K562 (cell line): Measurements from ENCODE around the gene PCED1B. TPM values are rescaled to one million over a fixed set of nuclear protein-coding genes. Genes with fewer than 3 reads are reported as not detected.

Source experiments
- CAMTA2 ChIP-seq: fragments of 250-450 bp; sonication (Bioruptor Pico); conservative IDR thresholded peaks from 2 replicates; pipeline ENCODE4 v1.5.1; 2022
- DPF2 ChIP-seq: fragments of 450-650 bp; IDR thresholded peaks from 2 replicates; pipeline ENCODE4 v1.6.1; 2016
- EHMT2 ChIP-seq: fragments of 450-650 bp; IDR thresholded peaks from 2 replicates; pipeline ENCODE4 v1.6.1; 2018; ENCODE audit warnings: antibody characterized with exemption
- ESRRB ChIP-seq: fragments of 250-450 bp; sonication (Bioruptor Pico); IDR thresholded peaks from 2 replicates; pipeline ENCODE4 v1.5.0; 2020; ENCODE audit warnings: mild to moderate bottlenecking, moderate library complexity, borderline replicate concordance
- ETV1 ChIP-seq: fragments of 450-650 bp; conservative IDR thresholded peaks from 2 replicates; pipeline ENCODE4 v1.6.1; 2016; ENCODE audit warnings: missing genetic modification characterization, control low read depth, low read depth, missing compliant biosample characterization
- FOXA3 ChIP-seq, 2 experiments: fragments of 450-650 bp in 1 of 2; sonication (generic) in 1 of 2; formaldehyde crosslinking; IDR thresholded peaks in 1 of 2; conservative IDR thresholded peaks in 1 of 2; 2 replicates each; pipeline versions ENCODE4 v1.4.0 to v1.8.0; 2020 to 2022; ENCODE audit warnings: mild to moderate bottlenecking in 2 of 2, missing genetic modification reagents in 1 of 2
- HLTF ChIP-seq: fragments of 450-650 bp; IDR thresholded peaks from 2 replicates; pipeline ENCODE4 v1.6.1; 2016
- KLF16 ChIP-seq: IDR thresholded peaks from 2 replicates; pipeline ENCODE4 v1.6.1; 2016; ENCODE audit warnings: antibody characterized with exemption
- L3MBTL2 ChIP-seq: fragments of 450-650 bp; IDR thresholded peaks from 2 replicates; pipeline ENCODE4 v1.6.1; 2016; ENCODE audit warnings: mild to moderate bottlenecking, moderate library complexity
- MAFF ChIP-seq: IDR thresholded peaks from 2 replicates; pipeline ENCODE4 v1.6.1; 2012; ENCODE audit warnings: low read length, improper control_type of control experiment
- NCOA1 ChIP-seq: fragments of 450-650 bp; IDR thresholded peaks from 2 replicates; pipeline ENCODE4 v1.6.1; 2016; ENCODE audit warnings: low read depth
- POLR2H ChIP-seq: IDR thresholded peaks from 2 replicates; pipeline ENCODE4 v1.6.1; 2016; ENCODE audit warnings: missing genetic modification characterization, low read depth, mild to moderate bottlenecking, control low read depth, missing compliant biosample characterization, moderate library complexity
- RAD21 ChIP-seq, 2 experiments: fragments of 250-450 bp in 1 of 2; fragments of 450-650 bp in 1 of 2; sonication (Bioruptor Pico) in 1 of 2; formaldehyde crosslinking in 1 of 2; IDR thresholded peaks in 1 of 2; conservative IDR thresholded peaks in 1 of 2; 2 replicates each; pipeline versions ENCODE4 v1.4.0 to v1.8.0; 2020 to 2022; ENCODE audit warnings: mild to moderate bottlenecking in 2 of 2, moderate library complexity in 1 of 2
- SMARCA4 ChIP-seq: fragments of 450-650 bp; IDR thresholded peaks from 2 replicates; pipeline ENCODE4 v1.6.1; 2016
- SRF ChIP-seq, 2 experiments: fragments of 250-450, 450-650 bp in 1 of 2; sonication (Bioruptor Pico) in 1 of 2; sonication (generic) in 1 of 2; formaldehyde crosslinking; IDR thresholded peaks; 2 replicates each; pipeline versions ENCODE4 v1.5.0 to v1.5.1; 2020 to 2022; ENCODE audit warnings: mild to moderate bottlenecking in 1 of 2, missing genetic modification reagents in 1 of 2
- TEAD4 ChIP-seq, 2 experiments: sonication (generic) in 1 of 2; formaldehyde crosslinking in 1 of 2; IDR thresholded peaks; 2 replicates each; pipeline versions ENCODE4 v1.6.1 to v1.8.0; 2012 to 2022; ENCODE audit warnings: borderline replicate concordance in 1 of 2, inconsistent platforms in 1 of 2, low read length in 1 of 2, mild to moderate bottlenecking in 1 of 2, missing genetic modification reagents in 1 of 2
- TSC22D4 ChIP-seq: fragments of 450-650 bp; IDR thresholded peaks from 2 replicates; pipeline ENCODE4 v1.6.1; 2016; ENCODE audit warnings: missing genetic modification characterization, missing biosample characterization, control low read depth
- ZNF121 ChIP-seq: sonication (generic); formaldehyde crosslinking; conservative IDR thresholded peaks from 2 replicates; pipeline ENCODE4 v1.8.0; 2022; ENCODE audit warnings: missing genetic modification reagents
- polyA plus RNA-seq, 8 experiments: library from polyadenylated mRNA; depleted of rRNA in 4 of 8; stranded (reverse) in 5 of 8; unstranded in 3 of 8; fragments of >200 nt; fragmentation: Nextera tagmentation in 2 of 8; fragmentation: Illumina TruSeq in 1 of 8; extraction: Ambion mirVana in 2 of 8; extraction: Trizol in 1 of 8; gene quantifications; 2 replicates each; pipeline versions ENCODE4 v1.2.1 to v1.2.3, GENCODE V29; 2011 to 2014; ENCODE audit warnings: inconsistent platforms in 1 of 8, missing spikeins in 1 of 8
- total RNA-seq, 7 experiments: library from RNA; depleted of rRNA in 6 of 7; stranded (reverse); fragments of >200 nt in 6 of 7; fragmentation: Illumina TruSeq in 2 of 7; extraction: Trizol in 2 of 7; gene quantifications; 2 replicates each; pipeline versions ENCODE4 v1.2.1 to v1.2.3, GENCODE V29; 2011 to 2021; ENCODE audit warnings: low replicate concordance in 1 of 7
- TF ChIP-seq, protein P1 (sequence below): IDR thresholded peaks from 2 replicates; pipeline ENCODE4 v1.6.1; 2016; ENCODE audit warnings: missing genetic modification characterization, missing compliant biosample characterization
- TF ChIP-seq, protein P2 (sequence below): sonication (generic); formaldehyde crosslinking; IDR thresholded peaks from 2 replicates; pipeline ENCODE4 v1.8.0; 2022; ENCODE audit warnings: missing genetic modification reagents, mild to moderate bottlenecking, moderate library complexity, borderline replicate concordance
- TF ChIP-seq, protein P3 (sequence below): sonication (generic); formaldehyde crosslinking; IDR thresholded peaks from 2 replicates; pipeline ENCODE4 v1.8.0; 2022; ENCODE audit warnings: missing genetic modification reagents, mild to moderate bottlenecking, borderline replicate concordance
- TF ChIP-seq, protein P4 (sequence below): sonication (generic); formaldehyde crosslinking; IDR thresholded peaks from 2 replicates; pipeline ENCODE4 v1.9.0; 2022; ENCODE audit warnings: mild to moderate bottlenecking, missing genetic modification reagents

The PCED1B gene
- total and polyA plus RNA-seq, 9 of the 15 experiments (the other 6 are each of a cell fraction or from before 2014, with no cell fraction given) = 1.2 to 9.3 (median 2.5) TPM

DNA sequence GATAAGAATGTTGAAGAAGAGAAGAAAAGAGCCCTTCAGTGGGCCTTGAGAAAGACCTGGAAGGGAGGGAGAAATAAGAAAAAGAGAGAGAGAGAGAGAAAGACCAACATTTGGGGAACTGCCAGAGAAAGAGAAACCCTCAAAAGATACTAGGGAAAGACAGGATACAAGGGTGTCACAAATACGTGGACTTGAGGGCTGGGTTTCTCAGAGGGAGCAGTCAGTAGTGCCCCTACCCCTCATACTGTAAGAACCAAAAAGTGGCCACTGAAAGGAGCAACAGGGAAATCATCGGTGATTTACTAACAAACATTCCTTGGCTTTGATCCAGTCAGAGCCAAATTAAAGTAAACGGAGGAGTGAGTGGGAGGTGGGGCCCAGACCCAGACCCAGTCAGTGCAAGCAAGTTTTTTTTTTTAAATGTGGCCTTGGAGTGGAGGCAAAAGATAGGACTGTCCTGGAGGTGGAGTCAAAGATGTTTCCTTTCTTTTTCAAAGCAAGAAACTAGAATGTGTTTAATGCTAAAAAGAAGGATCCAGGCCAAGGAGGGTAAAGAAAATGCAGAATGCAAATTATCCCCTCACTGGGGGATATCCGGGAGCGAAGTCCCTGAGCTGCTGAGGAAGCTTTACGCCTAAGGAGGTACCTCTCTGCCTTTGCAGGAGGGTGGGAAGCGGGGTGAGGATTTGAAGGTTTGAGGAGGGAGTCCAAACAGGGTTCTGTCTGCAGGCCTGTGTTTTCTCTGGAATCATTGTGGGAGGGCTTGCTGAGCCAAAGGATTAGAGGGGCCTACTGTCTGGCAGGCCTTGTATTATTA lies 143.8 kb downstream of the PCED1B start (continued):
- TF ChIP-seq, protein P1, sequence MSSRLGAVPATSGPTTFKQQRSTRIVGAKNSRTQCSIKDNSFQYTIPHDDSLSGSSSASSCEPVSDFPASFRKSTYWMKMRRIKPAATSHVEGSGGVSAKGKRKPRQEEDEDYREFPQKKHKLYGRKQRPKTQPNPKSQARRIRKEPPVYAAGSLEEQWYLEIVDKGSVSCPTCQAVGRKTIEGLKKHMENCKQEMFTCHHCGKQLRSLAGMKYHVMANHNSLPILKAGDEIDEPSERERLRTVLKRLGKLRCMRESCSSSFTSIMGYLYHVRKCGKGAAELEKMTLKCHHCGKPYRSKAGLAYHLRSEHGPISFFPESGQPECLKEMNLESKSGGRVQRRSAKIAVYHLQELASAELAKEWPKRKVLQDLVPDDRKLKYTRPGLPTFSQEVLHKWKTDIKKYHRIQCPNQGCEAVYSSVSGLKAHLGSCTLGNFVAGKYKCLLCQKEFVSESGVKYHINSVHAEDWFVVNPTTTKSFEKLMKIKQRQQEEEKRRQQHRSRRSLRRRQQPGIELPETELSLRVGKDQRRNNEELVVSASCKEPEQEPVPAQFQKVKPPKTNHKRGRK (tag) = no peak
- TF ChIP-seq SRF (CRISPR knock-in tag; IDR thresholded peaks at IDR 0.05) = no peak
- TF ChIP-seq ZNF121 (CRISPR knock-in tag) = no peak
- no peak for TF ChIP-seq CAMTA2 (CRISPR knock-in tag)
- TF ChIP-seq, protein P2, sequence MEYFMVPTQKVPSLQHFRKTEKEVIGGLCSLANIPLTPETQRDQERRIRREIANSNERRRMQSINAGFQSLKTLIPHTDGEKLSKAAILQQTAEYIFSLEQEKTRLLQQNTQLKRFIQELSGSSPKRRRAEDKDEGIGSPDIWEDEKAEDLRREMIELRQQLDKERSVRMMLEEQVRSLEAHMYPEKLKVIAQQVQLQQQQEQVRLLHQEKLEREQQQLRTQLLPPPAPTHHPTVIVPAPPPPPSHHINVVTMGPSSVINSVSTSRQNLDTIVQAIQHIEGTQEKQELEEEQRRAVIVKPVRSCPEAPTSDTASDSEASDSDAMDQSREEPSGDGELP (CRISPR knock-in tag) = 0 out of 2 replicates have a peak, but pooled peaks have one; percentile 20
- 0 out of 2 replicates have a peak, but pooled peaks have one; percentile 59 for TF ChIP-seq SMARCA4
- TF ChIP-seq MAFF = no peak
- TF ChIP-seq RAD21 (CRISPR knock-in tag; conservative IDR thresholded peaks at IDR 0.05 in 1 of 2, IDR thresholded peaks at IDR 0.05 in 1 of 2) = peak in 1 of 2 experiments; percentile 10; a peak in 2 of 4 replicates
- TF ChIP-seq ESRRB (CRISPR knock-in tag) = no peak
- 0 out of 2 replicates have a peak, but pooled peaks have one; percentile 19 for TF ChIP-seq KLF16
- TF ChIP-seq, protein P3, sequence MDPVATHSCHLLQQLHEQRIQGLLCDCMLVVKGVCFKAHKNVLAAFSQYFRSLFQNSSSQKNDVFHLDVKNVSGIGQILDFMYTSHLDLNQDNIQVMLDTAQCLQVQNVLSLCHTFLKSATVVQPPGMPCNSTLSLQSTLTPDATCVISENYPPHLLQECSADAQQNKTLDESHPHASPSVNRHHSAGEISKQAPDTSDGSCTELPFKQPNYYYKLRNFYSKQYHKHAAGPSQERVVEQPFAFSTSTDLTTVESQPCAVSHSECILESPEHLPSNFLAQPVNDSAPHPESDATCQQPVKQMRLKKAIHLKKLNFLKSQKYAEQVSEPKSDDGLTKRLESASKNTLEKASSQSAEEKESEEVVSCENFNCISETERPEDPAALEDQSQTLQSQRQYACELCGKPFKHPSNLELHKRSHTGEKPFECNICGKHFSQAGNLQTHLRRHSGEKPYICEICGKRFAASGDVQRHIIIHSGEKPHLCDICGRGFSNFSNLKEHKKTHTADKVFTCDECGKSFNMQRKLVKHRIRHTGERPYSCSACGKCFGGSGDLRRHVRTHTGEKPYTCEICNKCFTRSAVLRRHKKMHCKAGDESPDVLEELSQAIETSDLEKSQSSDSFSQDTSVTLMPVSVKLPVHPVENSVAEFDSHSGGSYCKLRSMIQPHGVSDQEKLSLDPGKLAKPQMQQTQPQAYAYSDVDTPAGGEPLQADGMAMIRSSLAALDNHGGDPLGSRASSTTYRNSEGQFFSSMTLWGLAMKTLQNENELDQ (CRISPR knock-in tag) = no peak
- TF ChIP-seq ETV1 (tag) = peak; percentile 69; the same call in 1 of the 2 replicates
- 0 out of 2 replicates have a peak, but pooled peaks have one; percentile 25 for TF ChIP-seq HLTF
- TF ChIP-seq NCOA1 = no peak
- TF ChIP-seq POLR2H (tag) = peak; percentile 43; the same call in 1 of the 2 replicates
- TF ChIP-seq L3MBTL2 = peak; percentile 56; the same call in 1 of the 2 replicates
- 0 out of 4 replicates have a peak, but pooled peaks of 1 of the 2 experiments have one; percentile 9 for TF ChIP-seq FOXA3 (CRISPR knock-in tag; conservative IDR thresholded peaks at IDR 0.05 in 1 of 2, IDR thresholded peaks at IDR 0.05 in 1 of 2)
- TF ChIP-seq DPF2 = peak; percentile 60
- no peak for TF ChIP-seq TEAD4 (IDR thresholded peaks at IDR 0.05; ENCODE audit: low read length)
- no peak for TF ChIP-seq TEAD4 (CRISPR knock-in tag; IDR thresholded peaks at IDR 0.05; ENCODE audit: borderline replicate concordance)
- TF ChIP-seq, protein P4, sequence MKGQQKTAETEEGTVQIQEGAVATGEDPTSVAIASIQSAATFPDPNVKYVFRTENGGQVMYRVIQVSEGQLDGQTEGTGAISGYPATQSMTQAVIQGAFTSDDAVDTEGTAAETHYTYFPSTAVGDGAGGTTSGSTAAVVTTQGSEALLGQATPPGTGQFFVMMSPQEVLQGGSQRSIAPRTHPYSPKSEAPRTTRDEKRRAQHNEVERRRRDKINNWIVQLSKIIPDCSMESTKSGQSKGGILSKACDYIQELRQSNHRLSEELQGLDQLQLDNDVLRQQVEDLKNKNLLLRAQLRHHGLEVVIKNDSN (CRISPR knock-in tag) = no peak
- TF ChIP-seq EHMT2 = peak; percentile 59; the same call in 1 of the 2 replicates
- no peak for TF ChIP-seq TSC22D4 (tag)
